ENCODE results near the gene TTYH2.

Gene TTYH2

GRCh38 chr17:74217037-74217730 is 3.8 kb downstream of the TTYH2 start:
- FAIRE-seq, result no peak

- no peak for FAIRE-seq
Observed at GRCh38 chr17:74217888-74218287, 4.5 kb downstream of the TTYH2 start.

GRCh38 chr17:74218436-74218835 is 5.1 kb downstream of the TTYH2 start:
- FAIRE-seq, result no peak

GRCh38 chr17:74219576-74220133 is 6.3 kb downstream of the TTYH2 start:
- FAIRE-seq, result no peak

GRCh38 chr17:74220219-74220618 is 6.8 kb downstream of the TTYH2 start:
- no peak for FAIRE-seq

- no peak for FAIRE-seq
Observed at GRCh38 chr17:74220946-74221818, 7.8 kb downstream of the TTYH2 start.

- FAIRE-seq, result no peak
Observed at GRCh38 chr17:74222399-74222798, 9.0 kb downstream of the TTYH2 start.

- FAIRE-seq, result no peak
Observed at GRCh38 chr17:74223901-74224300, 10.5 kb downstream of the TTYH2 start.

GRCh38 chr17:74224959-74225725 is 11.8 kb downstream of the TTYH2 start:
- FAIRE-seq, result no peak

- FAIRE-seq, result no peak
Observed at GRCh38 chr17:74226252-74226651, 12.9 kb downstream of the TTYH2 start.

- no peak for FAIRE-seq
Observed at GRCh38 chr17:74227271-74228080, 14.1 kb downstream of the TTYH2 start.

GRCh38 chr17:74228306-74228978 is 15.1 kb downstream of the TTYH2 start:
- FAIRE-seq, result no peak

GRCh38 chr17:74230896-74231295 is 17.5 kb downstream of the TTYH2 start:
- no peak for FAIRE-seq

GRCh38 chr17:74231928-74232907 is 18.8 kb downstream of the TTYH2 start:
- FAIRE-seq, result no peak

- no peak for FAIRE-seq
Observed at GRCh38 chr17:74233937-74234336, 20.6 kb downstream of the TTYH2 start.

GRCh38 chr17:74234486-74234885 is 21.1 kb downstream of the TTYH2 start:
- no peak for FAIRE-seq

- no peak for FAIRE-seq
Observed at GRCh38 chr17:74235040-74235581, 21.7 kb downstream of the TTYH2 start.

- FAIRE-seq, result no peak
Observed at GRCh38 chr17:74235911-74236371, 22.6 kb downstream of the TTYH2 start.

- no peak for FAIRE-seq
Observed at GRCh38 chr17:74237321-74237720, 23.9 kb downstream of the TTYH2 start.

GRCh38 chr17:74239172-74239571 is 25.8 kb downstream of the TTYH2 start:
- FAIRE-seq, result no peak
